Activated CD8-positive, alpha-beta memory T cell treated with anti-CD3 and anti-CD28 coated beads for 36 hours (primary cell): ENCODE data around the gene PRRT1B. TPM values are rescaled to one million over a fixed set of nuclear protein-coding genes. Genes with fewer than 3 reads are reported as not detected.

ENCODE experiments used
- CTCF ChIA-PET: fragments of 350-600 bp; sonication (Branson Sonifier 250); formaldehyde crosslinking; loops from one replicate; lab custom pipeline; 2021; ENCODE audit warnings: antibody characterized with exemption; lab: Charles Lee
- POLR2A ChIA-PET: fragments of 350-600 bp; sonication (Branson Sonifier 250); formaldehyde crosslinking; loops from one replicate; lab custom pipeline; 2021; ENCODE audit warnings: antibody characterized with exemption; lab: Charles Lee
- total RNA-seq, 2 experiments: library from RNA; stranded (reverse); gene quantifications; one replicate each; pipeline ENCODE4 v1.2.3, GENCODE V29; 2021

Gene PRRT1B
- total RNA-seq, 2 experiments from 2014 or later: not detected

- CTCF ChIA-PET: no interaction called here
Measured at GRCh38 chr9:131587906-131588305, 42.6 kb downstream of the PRRT1B start.

GRCh38 chr9:131588396-131588795 lies 43.1 kb downstream of the PRRT1B start:
- ChIA-PET CTCF (interaction anchor here (0.9 to 2.2 kb wide), 2 partner anchors 126 to 155 kb away, joined by 3 to 9 read pairs; no protein-coding TSS in a partner anchor), POLR2A (no interaction called here)

More at GRCh38 chr9:131587906-131588305, 42.6 kb downstream of the PRRT1B start:
- POLR2A ChIA-PET: no interaction called here

GRCh38 chr9:131589124-131589711 lies 43.9 kb downstream of the PRRT1B start:
- POLR2A ChIA-PET: no interaction called here

GRCh38 chr9:131589993-131590392 lies 44.7 kb downstream of the PRRT1B start:
- ChIA-PET CTCF (interaction anchor here (0.6 to 3.2 kb wide), 8 partner anchors 11 to 162 kb away, joined by 3 to 29 read pairs (median 9); partner anchors contain the start of gene RAPGEF1), POLR2A (no interaction called here)

More at GRCh38 chr9:131589124-131589711, 43.9 kb downstream of the PRRT1B start:
- CTCF ChIA-PET: interaction anchor here (0.9 to 3.2 kb wide), 3 partner anchors 125 to 154 kb away, joined by 3 to 29 read pairs (median 9); partner anchors contain the start of gene RAPGEF1

GRCh38 chr9:131590449-131590848 lies 45.1 kb downstream of the PRRT1B start:
- ChIA-PET POLR2A (no interaction called here), CTCF (interaction anchor here (0.6 to 3.2 kb wide), 11 partner anchors 12 to 161 kb away, joined by 3 to 29 read pairs (median 9); partner anchors contain the start of gene RAPGEF1)

GRCh38 chr9:131590907-131591844 lies 45.9 kb downstream of the PRRT1B start:
- ChIA-PET POLR2A (no interaction called here), CTCF (interaction anchor here (0.6 to 3.2 kb wide), 31 partner anchors 11 to 241 kb away, joined by 3 to 29 read pairs (median 4); partner anchors contain the start of gene RAPGEF1)

GRCh38 chr9:131591845-131592208 lies 46.5 kb downstream of the PRRT1B start:
- ChIA-PET CTCF (interaction anchor here (0.6 to 3.2 kb wide), 29 partner anchors 11 to 242 kb away, joined by 3 to 29 read pairs (median 4); partner anchors contain the start of gene RAPGEF1), POLR2A (no interaction called here)

GRCh38 chr9:131593091-131593820 lies 47.9 kb downstream of the PRRT1B start:
- ChIA-PET POLR2A (interaction anchor here (0.6 kb wide), 1 partner anchor 158 kb away, joined by 9 read pairs; no protein-coding TSS in a partner anchor), CTCF (interaction anchor here (1.4 to 2.6 kb wide), 3 partner anchors 132 to 150 kb away, joined by 3 to 25 read pairs (median 5); no protein-coding TSS in a partner anchor)

GRCh38 chr9:131593936-131594665 lies 48.8 kb downstream of the PRRT1B start:
- POLR2A ChIA-PET: no interaction called here
- CTCF ChIA-PET: interaction anchor here (1.4 to 1.5 kb wide), 2 partner anchors 131 to 147 kb away, joined by 3 to 5 read pairs; no protein-coding TSS in a partner anchor

- CTCF ChIA-PET: no interaction called here
Measured at GRCh38 chr9:131594906-131595665, 49.8 kb downstream of the PRRT1B start.

GRCh38 chr9:131595696-131596429 lies 50.5 kb downstream of the PRRT1B start:
- POLR2A ChIA-PET: no interaction called here

More at GRCh38 chr9:131594906-131595665, 49.8 kb downstream of the PRRT1B start:
- POLR2A ChIA-PET: no interaction called here

GRCh38 chr9:131596430-131596743 lies 51.1 kb downstream of the PRRT1B start:
- POLR2A ChIA-PET: no interaction called here
- CTCF ChIA-PET: no interaction called here

More at GRCh38 chr9:131595696-131596429, 50.5 kb downstream of the PRRT1B start:
- CTCF ChIA-PET: no interaction called here

- CTCF ChIA-PET: interaction anchor here (1.1 kb wide), 1 partner anchor 143 kb away, joined by 7 read pairs; the partner anchor contains the start of gene RAPGEF1
Measured at GRCh38 chr9:131597246-131597645, 51.9 kb downstream of the PRRT1B start.

GRCh38 chr9:131598121-131598520 lies 52.8 kb downstream of the PRRT1B start:
- CTCF ChIA-PET: interaction anchor here (0.6 to 1.2 kb wide), 4 partner anchors 17 to 189 kb away, joined by 3 to 7 read pairs (median 3); partner anchors contain the start of gene RAPGEF1
- POLR2A ChIA-PET: no interaction called here

More at GRCh38 chr9:131597246-131597645, 51.9 kb downstream of the PRRT1B start:
- POLR2A ChIA-PET: no interaction called here

GRCh38 chr9:131601683-131602181 lies 56.4 kb downstream of the PRRT1B start:
- CTCF ChIA-PET: interaction anchor here (0.6 to 3.8 kb wide), 3 partner anchors 11 to 139 kb away, joined by 3 to 21 read pairs (median 3); no protein-coding TSS in a partner anchor
- POLR2A ChIA-PET: no interaction called here

GRCh38 chr9:131603199-131603598 lies 57.9 kb downstream of the PRRT1B start:
- POLR2A ChIA-PET: no interaction called here
- CTCF ChIA-PET: interaction anchor here (3.8 kb wide), 1 partner anchor 12 kb away, joined by 21 read pairs; no protein-coding TSS in a partner anchor
